ENCODE measurements around the gene KARS1. TPM values are rescaled to one million over a fixed set of nuclear protein-coding genes. Genes with fewer than 3 reads are reported as not detected.

KARS1 gene
- total RNA-seq, 1 experiment from 2014 or later: 253 TPM

GRCh38 chr16:75621170-75621477 lies 26.3 kb downstream of the KARS1 start:
- BruUV-seq (replicated peaks): no TSS peak
- H3K4me1 ChIP-seq (ENCODE audit: insufficient read depth, low read length, poor library complexity, severe bottlenecking): peaks cover 16% of the 10 kb centered on the region
- H3K4me3 ChIP-seq (ENCODE audit: low read depth, low read length, poor library complexity, severe bottlenecking): peak overlapping the region; percentile 70
- TF ChIP-seq CTCF (conservative IDR thresholded peaks at IDR 0.05; ENCODE audit: low read depth, low read length) (peak; percentile 67), EZH2 (IDR thresholded peaks at IDR 0.05; ENCODE audit: borderline replicate concordance, low read depth, low read length, poor library complexity, severe bottlenecking) (no peak)
- H3K9me3 ChIP-seq (ENCODE audit: low read depth, low read length, poor library complexity, severe bottlenecking): no peaks in the 10 kb centered on the region
- DNase-seq (ENCODE audit: low spot score): peak; percentile 57
- H3K27me3 ChIP-seq (replicated peaks; ENCODE audit: insufficient read depth, low read depth, low read length, poor library complexity): no peaks in the 10 kb centered on the region
- intact Hi-C loops (cut with micrococcal nuclease; ENCODE audit: unreplicated experiment): loop anchor here (1.0 to 5.0 kb wide), 2 partner anchors 141 to 150 kb away; no protein-coding TSS in a partner anchor
- CTCF ChIA-PET: interaction anchor here (0.5 to 1.1 kb wide), 2 partner anchors 104 to 150 kb away, joined by 3 to 4 read pairs; no protein-coding TSS in a partner anchor
- H3K27ac ChIP-seq (ENCODE audit: low read depth, low read length, poor library complexity, severe bottlenecking): no peak overlapping the region
- POLR2A ChIA-PET (ENCODE audit: low non-redundant PET): interaction anchor here (1.0 kb wide), 1 partner anchor 211 kb away, joined by 6 read pairs; no protein-coding TSS in a partner anchor
- peaks cover 24% of the 10 kb centered on the region for H3K36me3 ChIP-seq (ENCODE audit: insufficient read depth, low read length, poor library complexity, severe bottlenecking)

GRCh38 chr16:75620326-75621169 lies 26.9 kb downstream of the KARS1 start:
- Histone ChIP-seq H3K36me3 (ENCODE audit: insufficient read depth, low read length, poor library complexity, severe bottlenecking) (peaks cover 24% of the 10 kb centered on the region), H3K27me3 (replicated peaks; ENCODE audit: insufficient read depth, low read depth, low read length, poor library complexity) (no peaks in the 10 kb centered on the region), H3K4me3 (ENCODE audit: low read depth, low read length, poor library complexity, severe bottlenecking) (no peak overlapping the region), H3K9me3 (ENCODE audit: low read depth, low read length, poor library complexity, severe bottlenecking) (no peaks in the 10 kb centered on the region), H3K4me1 (ENCODE audit: insufficient read depth, low read length, poor library complexity, severe bottlenecking) (peaks cover 16% of the 10 kb centered on the region), H3K27ac (ENCODE audit: low read depth, low read length, poor library complexity, severe bottlenecking) (no peak overlapping the region)
- TF ChIP-seq CTCF (conservative IDR thresholded peaks at IDR 0.05; ENCODE audit: low read depth, low read length): no peak
- ChIA-PET CTCF (interaction anchor here (1.1 kb wide), 1 partner anchor 149 kb away, joined by 4 read pairs; no protein-coding TSS in a partner anchor), POLR2A (ENCODE audit: low non-redundant PET) (interaction anchor here (0.7 to 1.0 kb wide), 2 partner anchors 44 to 211 kb away, joined by 3 to 6 read pairs; no protein-coding TSS in a partner anchor)
- no TSS peak for BruUV-seq (replicated peaks)
- no peak for DNase-seq (ENCODE audit: low spot score)
- intact Hi-C loops (cut with micrococcal nuclease; ENCODE audit: unreplicated experiment): loop anchor here (1.0 to 5.0 kb wide), 2 partner anchors 142 to 149 kb away; no protein-coding TSS in a partner anchor

- TF ChIP-seq EZH2 (IDR thresholded peaks at IDR 0.05; ENCODE audit: borderline replicate concordance, low read depth, low read length, poor library complexity, severe bottlenecking): no peak
- TF ChIP-seq CTCF (conservative IDR thresholded peaks at IDR 0.05; ENCODE audit: low read depth, low read length): no peak
- Histone ChIP-seq H3K27me3 (replicated peaks; ENCODE audit: insufficient read depth, low read depth, low read length, poor library complexity) (no peaks in the 10 kb centered on the region), H3K4me3 (ENCODE audit: low read depth, low read length, poor library complexity, severe bottlenecking) (no peak overlapping the region), H3K27ac (ENCODE audit: low read depth, low read length, poor library complexity, severe bottlenecking) (no peak overlapping the region), H3K36me3 (ENCODE audit: insufficient read depth, low read length, poor library complexity, severe bottlenecking) (peaks cover 29% of the 10 kb centered on the region), H3K9me3 (ENCODE audit: low read depth, low read length, poor library complexity, severe bottlenecking) (no peaks in the 10 kb centered on the region), H3K4me1 (ENCODE audit: insufficient read depth, low read length, poor library complexity, severe bottlenecking) (peaks cover 11% of the 10 kb centered on the region)
- intact Hi-C loops (cut with micrococcal nuclease; ENCODE audit: unreplicated experiment): no loop called here
- ChIA-PET CTCF (interaction anchor here (0.5 kb wide), 1 partner anchor 26 kb away, joined by 3 read pairs; no protein-coding TSS in a partner anchor), POLR2A (ENCODE audit: low non-redundant PET) (no interaction called here)
- DNase-seq (ENCODE audit: low spot score): no peak
- BruUV-seq (replicated peaks): no TSS peak
Measured at GRCh38 chr16:75618780-75619179, 28.7 kb downstream of the KARS1 start.

Data from A673 (cell line).